NCI-H2171 (cell line): ENCODE results near the gene C1QTNF6.
A peak's percentile ranks its signal among the peaks of the same experiment; 100 is the strongest.
"Not testable (repeated sequence)": the region's sequence is repeated elsewhere in the genome, so short reads cannot be mapped to it uniquely, and the experiment has no call there.

Source experiments
- DNase-seq: peaks from one replicate; lab custom pipeline; 2025; lab: John Stamatoyannopoulos, UW

C1QTNF6 gene

DNA sequence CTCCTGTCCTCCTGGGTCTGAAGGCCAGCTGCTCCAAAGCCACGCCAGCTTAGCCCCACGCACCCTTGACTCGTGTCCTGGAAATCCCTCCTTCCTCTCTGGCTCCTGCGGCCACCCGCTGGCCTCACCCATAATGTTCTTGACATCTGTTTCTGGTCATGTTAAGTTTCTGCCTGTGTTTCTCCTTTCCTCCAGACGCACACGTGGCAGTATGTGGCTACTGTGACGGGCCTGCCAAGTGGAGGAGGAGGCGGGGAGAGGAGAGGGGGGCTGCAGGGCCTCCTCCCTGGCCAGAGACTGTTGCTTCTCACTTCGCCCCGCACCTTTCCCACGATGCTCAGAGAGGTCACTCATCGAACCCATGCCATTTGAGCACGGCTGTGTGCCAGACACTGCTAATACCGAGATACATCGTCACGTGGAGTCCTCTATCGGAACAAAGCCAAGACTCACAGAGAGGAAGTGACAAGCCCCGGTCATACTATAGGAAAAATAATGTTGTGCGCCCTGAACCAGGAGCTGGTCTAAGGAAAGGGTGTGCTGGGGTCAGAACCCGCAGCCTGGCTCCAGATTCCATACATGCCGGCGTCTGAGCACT lies 11.5 kb downstream of the C1QTNF6 start:
- no peak for DNase-seq

DNA sequence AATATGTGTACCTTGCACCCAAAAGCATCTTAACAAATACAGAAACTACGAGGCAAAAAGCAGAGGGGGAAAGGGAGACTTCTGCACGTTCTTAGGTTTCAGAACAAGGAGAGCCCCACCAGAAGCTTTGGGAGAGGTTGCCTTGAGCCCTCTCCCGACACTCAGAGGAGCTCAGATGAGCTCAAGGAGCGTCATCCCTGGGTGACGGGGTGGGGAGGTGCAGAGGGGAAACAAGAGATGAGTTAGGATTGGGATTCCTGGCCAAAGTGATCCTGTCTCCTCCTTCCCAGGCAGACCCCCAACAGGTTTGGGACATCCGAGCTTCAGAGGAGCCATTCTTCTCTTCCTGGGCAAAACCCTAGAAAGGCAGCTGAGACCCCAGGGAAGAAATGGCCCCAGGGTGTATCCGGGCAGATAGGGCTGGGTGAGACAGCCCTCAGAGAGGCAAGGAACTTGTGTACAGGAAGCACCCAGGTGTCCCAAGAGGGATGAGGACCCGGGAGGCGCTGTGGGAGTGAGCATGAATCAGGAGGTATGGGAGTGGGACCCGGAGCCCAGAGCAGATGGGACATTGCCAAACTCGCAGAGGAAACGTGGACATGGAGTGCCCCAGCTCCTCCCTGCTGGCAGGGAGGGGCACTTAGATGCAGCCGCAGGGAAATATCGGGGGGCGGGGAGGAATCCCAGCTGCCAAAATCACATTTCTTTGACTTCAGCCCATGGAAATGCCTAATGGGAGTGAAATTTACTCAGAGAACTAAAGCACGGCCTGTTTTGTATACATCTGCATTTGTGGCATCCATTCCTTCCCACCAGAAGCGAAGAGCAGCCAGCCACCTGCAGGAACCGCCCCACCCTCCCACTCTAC lies 12.4 kb downstream of the C1QTNF6 start:
- no peak for DNase-seq

DNA sequence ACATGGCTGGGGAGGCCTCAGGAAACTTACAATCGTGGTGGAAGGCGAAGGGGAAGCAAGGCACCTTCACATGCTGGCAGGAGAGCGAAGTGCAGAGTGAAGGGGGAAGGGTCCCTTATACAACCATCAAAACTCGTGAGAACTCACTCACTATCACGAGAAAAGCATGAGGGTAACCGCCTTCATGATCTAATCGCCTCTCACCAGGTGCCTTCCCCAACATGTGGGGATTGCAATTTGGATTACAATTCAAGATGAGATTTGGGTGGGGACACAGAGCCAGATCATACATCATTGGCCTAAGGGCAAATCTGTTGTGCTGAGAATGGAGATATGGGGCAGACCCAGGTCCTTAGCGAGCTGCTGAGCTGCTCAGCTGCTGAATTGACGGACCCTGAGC lies 13.1 kb downstream of the C1QTNF6 start:
- DNase-seq = no peak

DNA sequence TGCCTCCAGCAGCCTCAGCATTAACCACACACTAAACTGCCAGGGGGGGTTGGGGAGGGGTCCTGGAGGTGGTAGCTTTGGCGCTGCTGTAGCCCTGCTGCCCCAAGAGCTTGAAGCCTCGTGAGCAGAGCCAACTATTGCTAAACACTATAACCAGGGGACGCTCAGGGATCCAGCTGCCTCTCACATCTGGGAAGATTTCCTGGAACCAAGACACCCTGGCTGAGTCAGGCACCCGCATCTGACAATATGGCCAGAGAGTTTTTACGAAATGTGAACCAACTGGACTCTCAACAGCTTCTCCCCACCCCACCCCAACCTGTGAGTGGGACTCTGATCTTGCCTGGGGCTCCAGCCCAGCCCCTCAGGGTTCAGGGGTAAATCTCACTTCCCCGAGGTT lies 14.3 kb downstream of the C1QTNF6 start:
- no peak for DNase-seq

DNA sequence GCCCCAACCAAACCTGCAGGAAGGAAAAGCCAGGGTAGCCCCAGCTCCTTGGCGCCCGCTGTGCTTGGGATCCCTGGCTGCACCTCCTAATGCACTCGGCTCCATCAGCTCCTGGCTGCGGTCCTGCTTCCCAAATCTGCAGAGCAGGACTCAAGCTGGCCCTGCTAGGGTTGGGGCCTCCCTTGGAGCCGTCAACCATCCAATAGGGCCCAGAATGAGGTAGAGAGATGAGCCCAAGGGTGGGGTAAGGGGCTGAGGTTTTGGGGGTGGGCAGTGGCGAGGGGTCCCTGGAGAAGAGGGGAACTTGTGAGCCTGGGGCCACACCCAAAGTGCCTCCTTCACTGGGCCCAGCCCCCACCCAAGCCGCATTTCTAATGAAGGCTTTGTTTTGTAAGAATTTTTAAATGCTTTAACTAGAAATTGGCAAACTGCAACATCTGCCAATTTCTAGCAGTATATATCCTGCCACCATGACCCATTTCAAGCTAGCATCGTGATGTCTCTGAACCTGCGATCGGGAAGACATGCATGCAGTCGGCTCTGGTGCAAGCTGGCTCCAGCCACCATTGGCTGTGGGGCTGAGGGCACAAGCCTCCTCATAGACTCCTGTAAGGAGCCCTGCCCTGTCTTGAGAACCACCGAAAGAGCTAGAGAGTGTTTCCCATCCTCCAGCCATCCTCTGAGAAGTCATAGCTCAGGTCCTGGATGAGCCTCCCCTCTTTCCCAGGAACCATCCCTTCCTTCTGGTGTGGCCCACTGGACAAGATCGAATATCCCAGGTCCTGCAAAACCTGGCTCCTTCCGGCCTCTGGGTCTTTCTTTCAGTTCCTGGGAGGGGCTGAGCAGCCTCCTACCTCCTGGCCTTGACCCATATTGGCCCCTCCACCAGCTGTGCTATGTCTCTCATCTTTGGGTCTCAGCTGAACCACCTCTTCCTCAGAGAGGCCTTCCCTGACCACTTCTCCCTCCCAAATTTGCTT lies 15.5 kb downstream of the C1QTNF6 start:
- no peak for DNase-seq

GRCh38 chr22:37171662-37172061 lies 16.4 kb downstream of the C1QTNF6 start:
- no peak for DNase-seq

GRCh38 chr22:37170689-37171405 lies 17.2 kb downstream of the C1QTNF6 start:
- not testable (repeated sequence) for DNase-seq

DNA sequence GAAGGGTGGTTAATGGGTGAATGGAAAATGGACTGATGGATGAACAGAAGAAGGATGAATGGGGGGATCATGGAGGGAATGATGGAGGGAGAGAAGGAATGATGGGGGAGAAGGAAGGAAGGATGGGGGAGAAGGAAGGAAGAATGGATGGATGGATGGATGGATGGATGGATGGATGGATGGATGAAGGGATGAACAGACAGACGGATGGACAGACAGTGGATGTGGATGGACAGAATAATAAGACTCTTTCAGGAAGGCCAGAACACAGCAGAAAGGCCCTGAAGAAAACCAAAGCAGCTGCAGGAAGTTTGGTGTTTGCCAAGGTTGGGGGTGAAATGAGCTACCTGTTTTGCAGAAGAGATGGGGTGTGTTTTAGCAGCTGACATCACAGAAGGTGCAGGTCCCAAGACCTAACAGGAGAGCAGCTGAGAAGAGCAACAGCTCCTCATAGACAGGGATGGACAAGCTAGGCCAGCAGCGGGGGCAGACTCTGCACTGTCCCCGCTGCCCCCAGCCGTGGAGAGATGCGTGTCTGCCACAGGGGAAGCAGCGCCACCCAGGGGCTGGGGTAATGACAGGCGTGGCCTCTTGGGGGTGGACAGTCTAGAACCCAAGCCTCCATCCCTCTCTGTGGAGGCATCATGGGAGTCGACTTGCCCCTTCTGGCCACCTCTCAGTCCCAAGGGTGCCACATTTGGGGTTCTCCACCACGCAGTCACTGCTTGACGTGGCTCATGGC lies 17.9 kb downstream of the C1QTNF6 start:
- no peak for DNase-seq

DNA sequence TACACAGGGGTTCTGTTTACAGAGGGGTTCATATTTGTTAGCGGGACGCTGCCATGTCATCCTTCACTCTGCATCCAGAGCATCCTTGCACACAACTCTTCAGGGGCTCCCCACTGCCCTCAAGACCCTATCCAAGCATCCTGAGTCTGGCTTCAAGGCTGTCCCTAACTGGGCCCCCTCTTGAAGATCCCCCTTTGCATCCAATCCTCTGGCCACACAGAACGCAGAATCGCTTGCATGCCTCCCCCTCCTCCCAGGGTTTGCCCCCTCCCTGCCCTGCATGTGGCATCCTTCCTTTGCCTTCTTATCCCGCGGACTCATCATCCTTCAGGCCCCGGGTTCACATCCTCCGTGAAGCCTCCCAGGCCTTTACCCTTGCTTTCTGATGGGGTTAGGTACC lies 18.6 kb downstream of the C1QTNF6 start:
- no peak for DNase-seq

- no peak for DNase-seq
Observed at GRCh38 chr22:37167981-37168647, 19.9 kb downstream of the C1QTNF6 start.

DNA sequence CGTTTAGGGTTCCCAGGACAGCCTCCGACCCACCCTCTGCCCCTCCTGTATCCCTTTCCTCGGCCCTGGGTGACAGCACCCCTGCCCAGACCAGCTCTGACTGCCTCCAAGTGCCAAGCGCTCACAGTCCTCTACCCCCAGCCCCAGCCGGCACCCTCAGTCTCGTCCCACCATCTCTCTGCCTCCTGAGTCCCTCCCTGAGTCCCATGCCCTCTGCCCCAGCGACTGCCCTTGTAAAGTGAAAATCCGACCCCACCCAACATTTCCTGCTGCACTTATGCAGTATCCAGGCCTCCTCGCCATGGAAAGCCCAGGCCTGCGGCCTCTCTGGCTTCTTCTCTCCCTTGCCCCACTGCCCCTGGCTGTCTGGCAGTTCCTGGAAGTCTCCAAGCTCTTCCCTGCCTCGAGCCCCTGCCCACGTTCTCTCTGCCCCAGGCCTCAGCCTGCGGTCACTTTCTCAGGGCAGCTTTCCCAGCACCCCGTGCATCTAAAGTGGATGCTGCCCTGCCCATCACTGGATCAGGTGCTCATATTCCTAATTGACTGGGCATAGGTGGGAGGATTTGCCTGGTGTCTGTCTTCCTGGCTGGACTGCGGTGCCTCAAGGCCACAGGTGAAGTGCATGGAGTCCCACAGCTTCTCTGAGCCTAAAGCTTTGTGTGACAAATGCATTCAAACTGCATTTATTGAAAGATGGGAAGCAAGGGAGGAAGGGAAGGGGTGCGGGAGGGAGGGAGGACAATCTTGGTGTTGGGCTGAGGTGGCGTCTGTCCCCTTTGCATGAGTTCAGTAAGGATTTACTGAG lies 20.7 kb downstream of the C1QTNF6 start:
- DNase-seq = no peak

DNA sequence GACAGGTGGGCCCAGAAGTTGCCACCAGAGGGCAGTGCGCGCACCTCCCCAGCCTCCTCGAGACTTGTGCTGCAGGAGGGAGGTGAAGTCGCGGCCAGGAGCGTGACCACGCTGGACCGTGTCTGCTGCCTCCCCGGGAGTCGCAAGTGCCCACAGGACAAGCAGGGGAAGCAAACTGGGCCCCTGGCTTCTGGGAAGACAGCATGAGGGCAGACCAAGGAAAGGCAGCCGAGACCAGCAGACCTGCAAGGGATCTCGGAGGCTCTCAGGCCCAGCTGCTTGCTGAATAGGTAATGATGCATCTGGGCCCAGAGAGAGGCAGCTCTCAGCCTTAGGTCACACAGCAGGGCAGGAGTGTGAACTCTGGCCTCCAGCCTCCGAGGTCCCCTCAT lies 21.4 kb downstream of the C1QTNF6 start:
- DNase-seq = peak; percentile 43

DNA sequence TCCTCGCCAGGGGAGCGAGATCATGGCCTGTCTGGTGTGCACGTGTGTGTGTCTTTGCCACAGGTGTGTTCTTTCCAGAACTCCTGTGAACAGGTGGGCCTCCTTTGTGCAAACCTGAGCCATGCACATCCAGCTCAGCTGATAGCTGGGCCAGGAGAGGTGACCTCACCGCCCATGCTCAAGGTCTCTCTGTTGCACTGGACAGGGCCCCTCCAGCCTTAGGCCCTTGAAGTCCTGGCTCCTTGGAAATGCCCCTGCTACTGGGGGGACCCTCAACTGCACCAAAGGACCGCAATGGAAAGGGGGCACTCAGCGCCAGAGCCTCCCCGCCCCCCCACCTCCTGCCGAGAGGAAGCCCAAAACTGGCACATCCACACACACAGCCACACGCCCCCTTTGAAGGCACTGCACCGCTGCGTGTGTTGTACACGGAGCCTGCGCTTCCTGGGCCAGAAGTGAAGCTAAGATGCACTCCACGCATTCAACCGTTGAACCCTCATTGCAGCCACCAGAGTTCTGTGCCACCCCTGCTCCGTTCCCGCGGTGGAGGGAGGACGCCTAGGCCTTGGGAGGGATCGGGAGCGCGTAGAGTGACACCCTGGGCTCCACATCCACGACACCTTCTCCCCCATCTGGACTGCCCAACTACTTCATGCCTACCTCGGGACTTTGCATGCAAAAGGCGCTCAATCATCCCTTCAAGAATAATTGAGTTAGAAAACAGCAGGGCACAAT lies 21.9 kb downstream of the C1QTNF6 start:
- DNase-seq = no peak

DNA sequence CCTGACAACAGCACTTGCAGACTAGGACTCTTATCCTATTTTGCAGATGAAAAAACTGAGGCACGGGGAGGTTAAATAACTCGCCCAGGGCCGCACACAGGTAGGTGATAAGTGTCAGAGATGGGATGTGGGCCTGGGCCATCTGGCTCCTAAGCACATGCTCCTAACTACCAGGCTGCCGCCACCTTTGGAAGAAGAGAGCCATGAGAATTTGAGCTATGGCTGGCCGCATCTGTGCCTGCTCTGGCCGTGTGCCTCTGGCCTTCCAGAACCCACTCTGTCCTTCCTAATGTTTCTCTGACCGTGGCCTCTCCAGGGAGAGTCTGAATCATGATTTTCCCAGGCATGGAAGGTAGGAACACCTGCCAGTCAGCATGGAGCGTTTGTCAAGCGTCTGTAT lies 23.0 kb downstream of the C1QTNF6 start:
- DNase-seq = no peak

- no peak for DNase-seq
Observed at GRCh38 chr22:37164505-37164887, 23.6 kb downstream of the C1QTNF6 start.

DNA sequence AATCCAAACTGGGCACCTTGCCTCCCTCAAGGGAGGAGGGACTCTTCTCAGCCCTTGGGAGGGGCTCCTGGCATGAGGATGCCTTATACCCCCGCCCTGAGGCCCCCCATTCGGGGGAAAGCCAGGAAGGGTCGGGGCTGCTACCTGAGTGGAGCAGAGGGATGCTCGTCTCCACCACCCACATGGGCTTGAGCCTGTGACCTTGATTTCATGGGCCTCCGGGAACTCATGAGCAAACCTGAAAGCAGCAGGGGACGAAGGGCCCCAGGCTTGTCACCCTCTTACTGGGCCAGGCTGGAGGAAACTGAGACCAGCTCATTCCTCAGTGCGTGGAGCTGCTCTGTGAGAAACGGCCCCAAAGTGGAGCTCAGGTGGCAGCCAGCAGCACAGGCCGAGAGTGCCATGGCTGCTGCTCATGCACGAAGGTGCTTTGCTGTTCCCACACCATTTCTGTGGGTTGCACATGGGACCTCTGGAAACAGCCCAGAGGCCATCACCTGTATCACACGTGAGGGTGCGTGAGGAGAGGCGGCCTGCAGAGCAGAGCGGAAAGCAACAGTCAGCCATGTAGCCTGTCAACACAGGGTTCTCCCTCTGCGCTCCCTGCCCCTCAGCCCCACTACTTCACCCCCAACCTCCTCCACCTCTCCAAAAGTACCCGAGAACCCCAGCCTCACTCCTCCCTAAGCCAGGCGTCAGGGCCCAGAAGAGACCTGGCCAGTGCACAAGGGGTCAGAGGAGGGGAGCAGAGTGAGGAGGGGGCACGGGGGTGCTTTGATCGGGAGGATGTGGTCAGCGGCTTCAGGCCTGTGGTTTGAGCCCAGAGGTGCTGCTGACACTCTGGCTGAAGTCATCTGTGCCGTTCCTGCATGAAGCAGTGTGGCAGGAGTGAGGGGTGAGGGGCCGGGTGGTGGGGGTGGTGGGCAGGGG lies 24.2 kb downstream of the C1QTNF6 start:
- no peak for DNase-seq

DNA sequence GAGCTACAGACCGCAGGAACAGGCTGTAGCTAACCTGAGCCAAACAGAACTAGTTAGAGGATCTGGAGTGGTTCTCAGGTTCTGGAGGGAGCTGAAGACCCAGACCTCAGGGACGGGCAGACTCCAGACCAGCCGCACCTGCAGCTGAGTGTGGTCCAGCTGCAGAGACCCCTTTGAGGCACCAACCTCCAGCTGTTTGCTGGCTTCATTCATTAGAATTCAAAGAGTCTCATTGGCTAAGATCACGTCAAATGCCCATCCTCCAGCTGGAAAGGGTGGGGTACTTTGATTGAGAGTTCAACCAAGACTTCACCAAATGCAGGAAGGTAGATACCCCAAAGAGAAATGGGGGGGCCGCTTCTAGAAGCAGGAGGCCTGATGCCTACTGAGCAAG lies 25.0 kb downstream of the C1QTNF6 start:
- DNase-seq = no peak
